Endothelial cell (in vitro differentiated cells): ENCODE results near the gene TMEM191B. TPM values are rescaled to one million over a fixed set of nuclear protein-coding genes. Genes with fewer than 3 reads are reported as not detected.
"Not testable (repeated sequence)": the region's sequence is repeated elsewhere in the genome, so short reads cannot be mapped to it uniquely, and the experiment has no call there.

Source experiments
- DNase-seq: peaks from one replicate; pipeline ENCODE4 v3.0.0; 2021; ENCODE audit warnings: low spot score
- H3K27ac Mint-ChIP-seq: one replicate; pipeline ENCODE4 v1.8.0; 2021; ENCODE audit warnings: mixed read lengths, inconsistent platforms; ENCODE audit not compliant: unreplicated experiment
- H3K27me3 Mint-ChIP-seq: one replicate; pipeline ENCODE4 v1.8.0; 2021; ENCODE audit warnings: mild to moderate bottlenecking, moderate library complexity, mixed read lengths, inconsistent platforms; ENCODE audit not compliant: unreplicated experiment
- H3K36me3 Mint-ChIP-seq: one replicate; pipeline ENCODE4 v1.8.0; 2021; ENCODE audit warnings: mild to moderate bottlenecking, low read depth, mixed read lengths, inconsistent platforms; ENCODE audit not compliant: unreplicated experiment
- H3K4me1 Mint-ChIP-seq: one replicate; pipeline ENCODE4 v1.8.0; 2021; ENCODE audit warnings: mild to moderate bottlenecking, mixed read lengths, inconsistent platforms; ENCODE audit not compliant: unreplicated experiment
- H3K4me3 Mint-ChIP-seq: one replicate; pipeline ENCODE4 v1.8.0; 2021; ENCODE audit warnings: mild to moderate bottlenecking, mixed read lengths, inconsistent platforms; ENCODE audit not compliant: unreplicated experiment
- H3K9me3 Mint-ChIP-seq: one replicate; pipeline ENCODE4 v1.8.0; 2021; ENCODE audit warnings: mixed read lengths, inconsistent platforms; ENCODE audit not compliant: unreplicated experiment
- long read RNA-seq: library from polyadenylated mRNA; unstranded; transcript quantifications from one replicate; pipeline ENCODE4 v2.0.0, GENCODE V29; 2020; ENCODE audit not compliant: unreplicated experiment
- total RNA-seq: library from RNA; stranded (reverse); fragmentation: NEBNext Ultra II Directional; extraction: Animal tissue kit (Norgen Biotek cat#: 25700); gene quantifications from one replicate; pipeline ENCODE4 v1.2.1, GENCODE V29; 2021; ENCODE audit not compliant: unreplicated experiment

TMEM191B gene
- 1.3 TPM for total RNA-seq
- long read RNA-seq, partial matches to known transcripts, result 2 of 2 reads
- long read RNA-seq, other reads (novel, unspliced or antisense), result 0 of 2 reads

- H3K4me3 Mint-ChIP-seq, H3K27ac Mint-ChIP-seq, H3K36me3 Mint-ChIP-seq, H3K4me1 Mint-ChIP-seq, H3K9me3 Mint-ChIP-seq, H3K27me3 Mint-ChIP-seq, DNase-seq: not testable (repeated sequence)
Measured at GRCh38 chr22:18527752-18528596, at the start of gene TMEM191B. TSS of gene TMEM191B (plus strand) at chr22:18527802. CDS start at chr22:18527981, 179 bp downstream.

GRCh38 chr22:18496227-18496626 lies 31.4 kb upstream of the TMEM191B start:
- not testable (repeated sequence) for H3K4me3 Mint-ChIP-seq, H3K27me3 Mint-ChIP-seq, H3K9me3 Mint-ChIP-seq, H3K4me1 Mint-ChIP-seq, H3K27ac Mint-ChIP-seq, H3K36me3 Mint-ChIP-seq, DNase-seq

GRCh38 chr22:18511327-18511726 lies 16.3 kb upstream of the TMEM191B start:
- H3K27ac Mint-ChIP-seq, H3K9me3 Mint-ChIP-seq, DNase-seq, H3K27me3 Mint-ChIP-seq, H3K36me3 Mint-ChIP-seq, H3K4me3 Mint-ChIP-seq, H3K4me1 Mint-ChIP-seq: not testable (repeated sequence)

- H3K36me3 Mint-ChIP-seq, H3K4me3 Mint-ChIP-seq, H3K27ac Mint-ChIP-seq, H3K4me1 Mint-ChIP-seq, H3K9me3 Mint-ChIP-seq, H3K27me3 Mint-ChIP-seq, DNase-seq: not testable (repeated sequence)
Measured at GRCh38 chr22:18512378-18512777, 15.2 kb upstream of the TMEM191B start.

- DNase-seq, H3K4me3 Mint-ChIP-seq, H3K4me1 Mint-ChIP-seq, H3K36me3 Mint-ChIP-seq, H3K27me3 Mint-ChIP-seq, H3K27ac Mint-ChIP-seq, H3K9me3 Mint-ChIP-seq: not testable (repeated sequence)
Measured at GRCh38 chr22:18513454-18513853, 14.1 kb upstream of the TMEM191B start.

- H3K9me3 Mint-ChIP-seq, DNase-seq, H3K36me3 Mint-ChIP-seq, H3K27me3 Mint-ChIP-seq, H3K4me1 Mint-ChIP-seq, H3K4me3 Mint-ChIP-seq, H3K27ac Mint-ChIP-seq: not testable (repeated sequence)
Measured at GRCh38 chr22:18518061-18518460, 9.5 kb upstream of the TMEM191B start, which contains the start of gene GGTLC3. TSS of gene GGTLC3 (minus strand) at chr22:18518161. CDS start at chr22:18517897, 264 bp downstream.

- H3K36me3 Mint-ChIP-seq, H3K27ac Mint-ChIP-seq, H3K9me3 Mint-ChIP-seq, DNase-seq, H3K4me1 Mint-ChIP-seq, H3K4me3 Mint-ChIP-seq, H3K27me3 Mint-ChIP-seq: not testable (repeated sequence)
Measured at GRCh38 chr22:18522762-18523161, 4.8 kb upstream of the TMEM191B start.

- not testable (repeated sequence) for H3K4me1 Mint-ChIP-seq, H3K27me3 Mint-ChIP-seq, DNase-seq, H3K27ac Mint-ChIP-seq, H3K36me3 Mint-ChIP-seq, H3K9me3 Mint-ChIP-seq, H3K4me3 Mint-ChIP-seq
Measured at GRCh38 chr22:18523328-18523727, 4.3 kb upstream of the TMEM191B start.

GRCh38 chr22:18528597-18529415 lies 1.2 kb downstream of the TMEM191B start:
- H3K27me3 Mint-ChIP-seq, H3K36me3 Mint-ChIP-seq, H3K4me1 Mint-ChIP-seq, H3K9me3 Mint-ChIP-seq, H3K4me3 Mint-ChIP-seq, H3K27ac Mint-ChIP-seq: not testable (repeated sequence)
- peak; percentile 89 for DNase-seq

- H3K36me3 Mint-ChIP-seq, DNase-seq, H3K9me3 Mint-ChIP-seq, H3K4me1 Mint-ChIP-seq, H3K27me3 Mint-ChIP-seq, H3K4me3 Mint-ChIP-seq, H3K27ac Mint-ChIP-seq: not testable (repeated sequence)
Measured at GRCh38 chr22:18529416-18530145, 2.0 kb downstream of the TMEM191B start.

- not testable (repeated sequence) for H3K36me3 Mint-ChIP-seq, H3K27me3 Mint-ChIP-seq, DNase-seq, H3K4me3 Mint-ChIP-seq, H3K4me1 Mint-ChIP-seq, H3K9me3 Mint-ChIP-seq, H3K27ac Mint-ChIP-seq
Measured at GRCh38 chr22:18533633-18534032, 6.0 kb downstream of the TMEM191B start.
